HepG2 (cell line): Measurements from ENCODE around the gene TBC1D20. TPM values are rescaled to one million over a fixed set of nuclear protein-coding genes. Genes with fewer than 3 reads are reported as not detected.

Source experiments
- CENPX ChIP-seq: sonication (generic); formaldehyde crosslinking; IDR thresholded peaks from 2 replicates; pipeline ENCODE4 v1.9.0; 2021; ENCODE audit warnings: mild to moderate bottlenecking, missing genetic modification reagents, moderate library complexity
- DNMT1 ChIP-seq: sonication (generic); formaldehyde crosslinking; IDR thresholded peaks from 2 replicates; pipeline ENCODE4 v1.5.1; 2020; ENCODE audit warnings: mild to moderate bottlenecking, missing genetic modification reagents
- ETS1 ChIP-seq: sonication (generic); formaldehyde crosslinking; IDR thresholded peaks from 2 replicates; pipeline ENCODE4 v1.4.0; 2020; ENCODE audit warnings: missing genetic modification reagents
- FOSL2 ChIP-seq: sonication (generic); formaldehyde crosslinking; IDR thresholded peaks from 2 replicates; pipeline ENCODE4 v1.4.0; 2020; ENCODE audit warnings: missing genetic modification reagents
- GABPB1 ChIP-seq: IDR thresholded peaks from 2 replicates; pipeline ENCODE4 v1.6.1; 2016; ENCODE audit warnings: mild to moderate bottlenecking, missing genetic modification reagents, moderate library complexity, missing compliant biosample characterization
- HNRNPK ChIP-seq: fragments of 200-400 bp; formaldehyde crosslinking; IDR thresholded peaks from 2 replicates; pipeline ENCODE4 v1.6.1; 2018; ENCODE audit warnings: low read length, low read depth, moderate library complexity, mild to moderate bottlenecking; ENCODE audit not compliant: poor library complexity, severe bottlenecking
- HOMEZ ChIP-seq: IDR thresholded peaks from 2 replicates; pipeline ENCODE4 v1.6.1; 2016; ENCODE audit warnings: low read depth
- IRF9 ChIP-seq: sonication (generic); formaldehyde crosslinking; IDR thresholded peaks from 2 replicates; pipeline ENCODE4 v1.8.0; 2022; ENCODE audit warnings: missing genetic modification reagents, mild to moderate bottlenecking, borderline replicate concordance
- MAFK ChIP-seq, 2 experiments: IDR thresholded peaks in 1 of 2; conservative IDR thresholded peaks in 1 of 2; 2 replicates each; pipeline ENCODE4 v1.6.1; 2011; ENCODE audit warnings: improper control_type of control experiment in 2 of 2, low read length in 2 of 2
- MXD3 ChIP-seq: IDR thresholded peaks from 2 replicates; pipeline ENCODE4 v1.6.1; 2016; ENCODE audit warnings: mild to moderate bottlenecking, missing biosample characterization, missing genetic modification reagents
- NFKBIZ ChIP-seq: IDR thresholded peaks from 2 replicates; pipeline ENCODE4 v1.6.1; 2018; ENCODE audit warnings: missing genetic modification reagents, missing compliant biosample characterization
- PPARG ChIP-seq: conservative IDR thresholded peaks from 2 replicates; pipeline ENCODE4 v1.6.1; 2016; ENCODE audit warnings: missing biosample characterization, missing genetic modification reagents
- PREB ChIP-seq: sonication (generic); formaldehyde crosslinking; IDR thresholded peaks from 2 replicates; pipeline ENCODE4 v1.4.0; 2020; ENCODE audit warnings: missing genetic modification reagents
- SMAD3 ChIP-seq: sonication (generic); formaldehyde crosslinking; IDR thresholded peaks from 2 replicates; pipeline ENCODE4 v1.4.0; 2020; ENCODE audit warnings: missing genetic modification reagents
- SOX6 ChIP-seq, 2 experiments: fragments of 450-650 bp in 1 of 2; sonication (generic) in 1 of 2; formaldehyde crosslinking in 1 of 2; IDR thresholded peaks; 2 replicates each; pipeline versions ENCODE4 v1.4.0 to v1.6.1; 2017 to 2020; ENCODE audit warnings: antibody characterized with exemption in 1 of 2, mild to moderate bottlenecking in 1 of 2, missing genetic modification reagents in 1 of 2
- ZFP36 ChIP-seq: fragments of 150-350 bp; IDR thresholded peaks from 2 replicates; pipeline ENCODE4 v1.6.1; 2018; ENCODE audit warnings: borderline replicate concordance, low read length, low read depth; ENCODE audit not compliant: partially characterized antibody
- ZFP90 ChIP-seq: sonication (generic); formaldehyde crosslinking; IDR thresholded peaks from 2 replicates; pipeline ENCODE4 v1.8.0; 2022; ENCODE audit warnings: missing genetic modification reagents, mild to moderate bottlenecking, inconsistent platforms, borderline replicate concordance
- ZNF513 ChIP-seq: sonication (generic); formaldehyde crosslinking; conservative IDR thresholded peaks from 2 replicates; pipeline ENCODE4 v1.5.0; 2020; ENCODE audit warnings: missing genetic modification reagents
- ZNF546 ChIP-seq: sonication (generic); formaldehyde crosslinking; conservative IDR thresholded peaks from 2 replicates; pipeline ENCODE4 v1.8.1; 2023; ENCODE audit warnings: mild to moderate bottlenecking, missing genetic modification reagents
- ZNF772 ChIP-seq: sonication (generic); formaldehyde crosslinking; IDR thresholded peaks from 2 replicates; pipeline ENCODE4 v1.5.0; 2020; ENCODE audit warnings: mild to moderate bottlenecking, missing genetic modification reagents
- ZNF775 ChIP-seq: sonication (generic); formaldehyde crosslinking; IDR thresholded peaks from 2 replicates; pipeline ENCODE4 v1.4.0; 2020; ENCODE audit warnings: missing genetic modification reagents, mild to moderate bottlenecking, moderate library complexity, borderline replicate concordance
- ZNF777 ChIP-seq: sonication (generic); formaldehyde crosslinking; IDR thresholded peaks from 2 replicates; pipeline ENCODE4 v1.4.0; 2020; ENCODE audit warnings: missing genetic modification reagents
- polyA plus RNA-seq, 8 experiments: library from polyadenylated mRNA; depleted of rRNA in 3 of 8; stranded (reverse) in 7 of 8; unstranded in 1 of 8; fragments of >200 nt; fragmentation: Illumina TruSeq in 4 of 8; extraction: Trizol in 4 of 8; gene quantifications; 2 replicates each; pipeline versions ENCODE4 v1.2.1 to v1.2.3, GENCODE V29; 2011 to 2016; ENCODE audit warnings: low read depth in 4 of 8, missing spikeins in 1 of 8, mixed read lengths in 1 of 8; ENCODE audit not compliant: insufficient read depth in 1 of 8
- total RNA-seq, 5 experiments: library from RNA; depleted of rRNA; stranded (reverse); fragments of >200 nt; fragmentation: Illumina TruSeq; extraction: Trizol; gene quantifications; 2 replicates each; pipeline ENCODE4 v1.2.3, GENCODE V29; 2016; ENCODE audit warnings: low read depth in 1 of 5

The TBC1D20 gene
- total and polyA plus RNA-seq, 2 of the 13 experiments (the other 11 are each of a cell fraction or from before 2014, with no cell fraction given) = 36.6 to 47.1 TPM

GRCh38 chr20:400454-401275 lies 61.7 kb downstream of the TBC1D20 start (continued):
- TF ChIP-seq NFKBIZ (CRISPR knock-in tag) (no peak), ZNF777 (CRISPR knock-in tag) (0 out of 2 replicates have a peak, but pooled peaks have one; percentile 38), PREB (CRISPR knock-in tag) (no peak), MAFK (conservative IDR thresholded peaks at IDR 0.05 in 1 of 2, IDR thresholded peaks at IDR 0.05 in 1 of 2; ENCODE audit: low read length in 2 of 2) (peak; percentile 34 to 65; a peak in 3 of 4 replicates), ZFP90 (0 out of 2 replicates have a peak, but pooled peaks have one; percentile 9), CENPX (CRISPR knock-in tag) (no peak), ETS1 (CRISPR knock-in tag) (no peak), ZNF513 (CRISPR knock-in tag) (no peak), PPARG (CRISPR knock-in tag) (no peak), SOX6 (IDR thresholded peaks at IDR 0.05) (no peak), SOX6 (CRISPR knock-in tag; IDR thresholded peaks at IDR 0.05) (no peak; the same call in 1 of the 2 replicates), ZNF775 (CRISPR knock-in tag) (no peak), IRF9 (CRISPR knock-in tag) (no peak), GABPB1 (CRISPR knock-in tag) (no peak; the same call in 1 of the 2 replicates), MXD3 (CRISPR knock-in tag) (0 out of 2 replicates have a peak, but pooled peaks have one; percentile 2), FOSL2 (no peak), HNRNPK (no peak), ZNF772 (no peak; the same call in 1 of the 2 replicates), DNMT1 (CRISPR knock-in tag) (no peak), HOMEZ (CRISPR knock-in tag) (peak; percentile 12; the same call in 1 of the 2 replicates), ZNF546 (CRISPR knock-in tag) (no peak; the same call in 1 of the 2 replicates), SMAD3 (CRISPR knock-in tag) (peak; percentile 2; the same call in 1 of the 2 replicates), ZFP36 (no peak)
